Measurements from ENCODE around the gene LBHD2. TPM values are rescaled to one million over a fixed set of nuclear protein-coding genes. Genes with fewer than 3 reads are reported as not detected.

The LBHD2 gene
- total and polyA plus RNA-seq, 2 of the 8 experiments (the other 6 are each of a cell fraction or from before 2014, with no cell fraction given): not detected

- Histone ChIP-seq H3K36me3 (ENCODE audit: control insufficient read depth in 2 of 4, insufficient read depth in 4 of 4, low read length in 3 of 4) (peaks cover 0 to 3% (median 3%) of the 10 kb centered on the region in 4 experiments; a peak in 4 of 8 replicates), H3K27ac (ENCODE audit: low read depth, low read length) (no peak overlapping the region), H3K79me1 (ENCODE audit: low read depth, low read length) (no peaks in the 10 kb centered on the region), H3K9ac (replicated peaks in 1 of 4; ENCODE audit: extremely low read depth in 1 of 4, low read depth in 3 of 4, low read length in 3 of 4) (no peak overlapping the region; a peak in 1 of 7 replicates), H2BK5ac (ENCODE audit: low read depth, low read length) (no peak overlapping the region; the same call in 1 of the 2 replicates), H3K79me2 (ENCODE audit: control insufficient read depth in 1 of 2, insufficient read depth in 2 of 2, low read length in 2 of 2) (no peaks in the 10 kb centered on the region), H3K18ac (ENCODE audit: extremely low read depth, low read length) (peak overlapping the region; percentile 78), H3K23me2 (ENCODE audit: low read depth, low read length) (peaks cover 13% of the 10 kb centered on the region; the same call in 1 of the 2 replicates), H2BK15ac (ENCODE audit: low read length) (no peak overlapping the region), H4K20me1 (replicated peaks in 1 of 2; ENCODE audit: control insufficient read depth in 1 of 2, insufficient read depth in 2 of 2, low read length in 2 of 2) (peaks cover 0 to 3% of the 10 kb centered on the region in 2 experiments), H3K4me3 (ENCODE audit: extremely low read depth in 1 of 4, insufficient read depth in 2 of 4, low read depth in 3 of 4, low read length in 4 of 4) (peak overlapping the region; percentile 39 to 66 (median 42)), H4K5ac (ENCODE audit: insufficient read length, low read depth, low read length) (no peak overlapping the region), H3K9me3 (ENCODE audit: insufficient read depth in 2 of 2, low read depth in 1 of 2, low read length in 1 of 2) (no peaks in the 10 kb centered on the region), H3K4ac (replicated peaks; ENCODE audit: insufficient read length, low read depth, low read length) (no peak overlapping the region), H2BK120ac (replicated peaks; ENCODE audit: low read depth, low read length) (no peak overlapping the region), H3K14ac (ENCODE audit: insufficient read length) (no peak overlapping the region), H3K4me1 (replicated peaks in 1 of 4; ENCODE audit: control insufficient read depth in 3 of 4, insufficient read depth in 4 of 4, low read length in 3 of 4) (peaks cover 0 to 11% (median 6%) of the 10 kb centered on the region in 4 experiments; a peak in 6 of 7 replicates), H4K8ac (ENCODE audit: extremely low read depth, insufficient read depth, low read length) (peak overlapping the region; percentile 58), H3K23ac (ENCODE audit: insufficient read length) (no peak overlapping the region), H2BK12ac (ENCODE audit: low read depth, low read length) (peak overlapping the region; percentile 50; the same call in 1 of the 2 replicates), H2AFZ (ENCODE audit: low read length) (no peak overlapping the region), H2BK20ac (ENCODE audit: low read length) (no peak overlapping the region), H3K27me3 (replicated peaks in 1 of 4; ENCODE audit: control insufficient read depth in 3 of 4, extremely low read depth in 1 of 4, insufficient read depth in 3 of 4, low read length in 3 of 4) (peaks cover 0 to 23% (median 11%) of the 10 kb centered on the region in 4 experiments; a peak in 6 of 7 replicates), H2AK5ac (ENCODE audit: low read depth, low read length) (no peak overlapping the region), H4K91ac (replicated peaks; ENCODE audit: insufficient read length, low read length) (peak overlapping the region; percentile 44), H3K56ac (replicated peaks; ENCODE audit: insufficient read length, low read depth, low read length) (no peak overlapping the region), H3K4me2 (ENCODE audit: insufficient read depth in 1 of 2, low read depth in 2 of 2, low read length in 2 of 2) (peak overlapping the region; percentile 82 to 86)
- FAIRE-seq (no peak), DNase-seq (ENCODE audit: low read depth in 1 of 2, low spot score in 2 of 2) (peak in 1 of 2 experiments; percentile 58)
- WGBS, 2 experiments (ENCODE audit: extremely low coverage in 1 of 2, insufficient coverage in 1 of 2, insufficient read length in 1 of 2, insufficient replicate concordance in 2 of 2, low coverage in 1 of 2, low lambda C conversion rate in 2 of 2, missing lambda C conversion rate in 1 of 2): 22% methylated on average over 23 of the region's 66 CpGs; no CpG with 5 or more reads in 1 of the 2 experiments
- ChIA-PET POLR2A (ENCODE audit: partially characterized antibody) (interaction anchor here (0.7 to 4.6 kb wide), 6 partner anchors 10 to 148 kb away, joined by 3 to 26 read pairs (median 4); partner anchors contain the start of gene TNFAIP2), CTCF (ENCODE audit: partially characterized antibody) (interaction anchor here (0.5 to 10.5 kb wide), 9 partner anchors 12 to 153 kb away, joined by 3 to 147 read pairs (median 4); partner anchors contain the start of gene TNFAIP2)
- TF ChIP-seq POLR2A (IDR thresholded peaks at IDR 0.05; ENCODE audit: control extremely low read depth in 1 of 2, low read depth in 2 of 2, low read length in 2 of 2) (no peak), GABPA (IDR thresholded peaks at IDR 0.05; ENCODE audit: borderline replicate concordance, insufficient read depth, low read length) (0 out of 2 replicates have a peak, but pooled peaks have one; percentile 17), HDAC2 (IDR thresholded peaks at IDR 0.05; ENCODE audit: borderline replicate concordance in 1 of 2, low read depth in 2 of 2, low read length in 2 of 2) (no peak), PHF8 (conservative IDR thresholded peaks at IDR 0.05; ENCODE audit: low read depth, low read length) (0 out of 2 replicates have a peak, but pooled peaks have one; percentile 32), KDM1A (IDR thresholded peaks at IDR 0.05; ENCODE audit: borderline replicate concordance, low read length) (0 out of 2 replicates have a peak, but pooled peaks have one; percentile 25), SRF (IDR thresholded peaks at IDR 0.05; ENCODE audit: low read depth, low read length) (no peak), MAX (IDR thresholded peaks at IDR 0.05) (no peak; the same call in 1 of the 2 replicates), YY1 (IDR thresholded peaks at IDR 0.05; ENCODE audit: low read depth, low read length) (no peak), CHD2 (IDR thresholded peaks at IDR 0.05; ENCODE audit: low read length) (no peak), NANOG (IDR thresholded peaks at IDR 0.05; ENCODE audit: insufficient read depth, low read depth, low read length, poor library complexity, severe bottlenecking) (no peak)
These were observed 54.5 kb downstream of the LBHD2 start for GRCh38 chr14:103138301-103139131.
